GM19035 (cell line): Measurements from ENCODE around the gene DNAJC7.
A peak's percentile ranks its signal among the peaks of the same experiment; 100 is the strongest.
"Not testable (repeated sequence)": the region's sequence is repeated elsewhere in the genome, so short reads cannot be mapped to it uniquely, and the experiment has no call there.

Source experiments
- ATAC-seq: cut with Tn5 transposase; IDR thresholded peaks from one replicate; pipeline ENCODE4 v1.9.1; 2021; ENCODE audit not compliant: unreplicated experiment

DNAJC7 gene

DNA sequence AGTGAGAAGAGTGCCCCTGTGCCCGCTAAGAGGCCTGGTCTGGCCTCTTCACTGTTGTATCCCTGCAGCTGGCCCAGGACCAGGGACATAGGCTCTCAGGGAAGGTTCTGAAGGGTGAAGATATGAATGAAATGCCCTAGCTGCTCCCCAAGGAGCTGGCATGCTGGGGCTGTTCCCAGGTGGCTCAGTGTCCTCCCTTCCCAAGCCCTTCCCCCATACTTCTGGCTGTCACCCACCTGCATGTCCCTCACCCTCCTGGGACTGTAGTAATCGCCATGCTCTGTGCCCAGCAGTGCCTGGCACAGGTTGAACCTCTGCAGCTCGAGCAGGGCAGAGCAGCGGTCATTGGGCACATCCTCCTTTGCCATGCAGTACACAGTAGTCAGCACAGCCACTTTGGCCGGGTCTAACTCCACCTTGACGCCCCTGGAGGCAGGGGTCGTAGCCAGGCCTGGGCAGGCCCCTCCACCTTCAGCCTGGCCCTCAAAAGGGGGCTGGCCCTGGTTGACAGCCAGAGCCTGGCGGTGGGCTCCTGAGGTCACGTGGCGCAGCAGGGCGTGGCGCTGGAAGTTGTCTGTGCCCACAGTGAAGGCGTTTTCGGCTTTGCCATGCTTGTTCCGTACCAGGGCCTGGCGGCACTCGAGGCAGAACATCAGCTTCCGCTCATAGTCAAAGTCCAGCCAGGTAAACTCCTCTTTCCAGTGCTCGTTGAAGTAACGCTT, 25.5 kb upstream of the DNAJC7 start:
- no peak for ATAC-seq

DNA sequence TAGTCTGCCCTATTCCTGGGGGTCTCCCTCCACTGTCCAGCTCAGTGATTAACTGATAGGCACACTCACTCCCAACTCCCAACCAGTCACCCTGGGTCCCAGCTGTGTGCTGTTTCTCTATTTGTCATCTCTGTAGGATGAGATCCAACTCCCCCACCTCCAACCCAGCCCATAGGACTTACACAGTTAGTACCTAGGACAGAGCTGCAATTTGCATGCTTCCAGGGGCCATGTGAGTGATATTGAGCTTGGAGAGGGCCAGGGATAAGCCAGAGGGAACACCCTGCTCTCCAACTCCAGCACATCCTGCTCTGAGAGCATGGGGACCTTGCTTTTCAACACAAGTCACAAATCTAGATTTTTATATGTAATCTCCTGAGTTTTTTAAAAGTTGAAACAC, 24.4 kb upstream of the DNAJC7 start:
- no peak for ATAC-seq

GRCh38 chr17:42040818-42041217, 23.6 kb upstream of the DNAJC7 start:
- ATAC-seq, result no peak

- ATAC-seq, result no peak
Observed at GRCh38 chr17:42039794-42040763, 22.8 kb upstream of the DNAJC7 start.

DNA sequence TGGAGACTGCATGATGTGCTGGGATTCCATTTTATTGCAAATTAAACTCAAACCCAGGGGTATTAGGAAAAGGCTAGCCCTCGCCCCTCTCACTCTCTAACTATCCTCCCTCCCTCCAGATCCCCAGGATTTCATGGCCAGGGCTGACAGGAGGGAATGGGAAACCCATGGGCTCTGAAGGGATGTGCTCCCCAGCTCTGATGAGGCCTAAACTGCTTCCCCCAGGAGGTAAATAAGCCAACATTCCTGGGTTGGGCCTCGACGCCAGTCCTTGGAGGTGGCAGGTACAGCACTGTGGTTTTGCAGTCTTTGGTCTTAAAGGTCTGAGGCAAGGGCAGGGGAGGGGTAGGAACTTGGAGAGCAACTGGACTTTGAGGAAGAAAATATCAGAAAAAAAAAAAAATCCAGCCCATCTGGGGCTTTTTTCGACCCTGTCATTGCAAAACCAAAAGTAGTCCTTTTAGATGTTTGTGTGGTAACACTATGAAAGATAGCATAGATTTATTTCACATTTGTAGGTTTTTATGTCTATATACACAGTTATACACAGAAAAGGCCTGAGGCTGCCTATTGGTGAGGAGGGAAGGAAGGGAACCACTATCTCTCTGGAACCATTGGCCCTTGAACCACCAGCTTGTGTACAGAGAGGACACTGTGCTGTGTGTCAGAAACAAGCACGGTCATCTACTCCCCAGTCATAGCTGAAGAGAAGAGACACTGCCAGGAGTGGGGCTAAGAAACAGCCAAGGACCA, 21.2 kb upstream of the DNAJC7 start:
- no peak for ATAC-seq

GRCh38 chr17:42034059-42034458, 16.8 kb upstream of the DNAJC7 start:
- no peak for ATAC-seq

GRCh38 chr17:42031584-42031983, 14.3 kb upstream of the DNAJC7 start:
- ATAC-seq, result no peak

GRCh38 chr17:42028791-42029127, 11.5 kb upstream of the DNAJC7 start:
- ATAC-seq, result no peak

DNA sequence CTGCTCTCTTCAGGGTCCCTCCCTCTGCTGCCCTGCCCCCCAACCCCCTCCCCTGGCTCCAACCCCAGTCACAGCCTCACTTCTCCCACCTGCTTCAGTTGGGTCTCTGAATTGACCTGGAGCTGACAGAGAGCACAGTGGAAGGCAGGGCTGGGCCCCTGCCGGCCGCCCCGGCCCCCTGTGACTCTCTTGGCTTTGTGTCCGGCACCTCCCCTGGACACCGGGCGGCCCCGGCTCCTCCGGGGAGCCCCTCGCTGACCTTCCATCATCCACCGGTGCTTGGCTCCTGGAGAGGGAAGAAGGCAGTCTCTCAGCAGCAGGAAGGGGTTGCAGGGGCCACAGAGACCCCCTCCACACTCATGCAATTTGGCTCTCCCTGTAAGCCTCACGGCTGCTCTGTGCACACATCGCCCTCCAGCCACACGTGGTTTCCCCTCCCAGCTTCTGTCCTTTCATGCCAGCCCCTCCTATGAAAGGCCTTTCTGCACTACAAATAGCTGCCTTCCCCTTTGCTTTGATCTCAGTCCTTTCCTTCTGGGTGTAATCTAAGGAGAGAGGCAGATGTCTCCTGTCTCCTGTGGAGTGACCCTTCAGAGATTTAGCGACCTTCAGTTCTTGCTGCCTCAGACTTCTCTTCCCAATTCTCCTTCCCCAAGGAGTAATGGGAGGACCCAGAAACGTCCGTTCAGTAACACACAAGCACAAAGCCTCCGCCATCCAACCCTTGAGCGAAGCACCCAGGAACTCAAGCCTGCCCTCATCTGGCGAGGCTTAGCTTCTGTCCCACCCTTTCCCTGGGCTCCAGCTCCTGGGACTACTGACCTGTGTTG, 10.9 kb upstream of the DNAJC7 start:
- ATAC-seq, result no peak

DNA sequence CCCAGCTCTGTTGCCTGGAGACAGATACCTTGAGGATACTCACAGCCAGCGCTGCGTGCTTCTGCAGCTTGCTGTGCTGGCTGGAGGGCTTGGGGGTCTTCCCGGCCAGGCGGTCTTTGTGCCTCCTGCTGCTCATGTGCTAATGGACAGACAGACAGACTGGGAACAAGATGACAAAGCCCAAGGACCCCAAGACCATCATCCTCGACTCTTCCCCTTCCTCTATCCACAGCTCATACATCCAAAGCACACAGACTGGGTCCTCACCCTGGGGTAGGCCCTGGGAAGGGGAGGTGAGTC, 10.3 kb upstream of the DNAJC7 start:
- ATAC-seq, result no peak

DNA sequence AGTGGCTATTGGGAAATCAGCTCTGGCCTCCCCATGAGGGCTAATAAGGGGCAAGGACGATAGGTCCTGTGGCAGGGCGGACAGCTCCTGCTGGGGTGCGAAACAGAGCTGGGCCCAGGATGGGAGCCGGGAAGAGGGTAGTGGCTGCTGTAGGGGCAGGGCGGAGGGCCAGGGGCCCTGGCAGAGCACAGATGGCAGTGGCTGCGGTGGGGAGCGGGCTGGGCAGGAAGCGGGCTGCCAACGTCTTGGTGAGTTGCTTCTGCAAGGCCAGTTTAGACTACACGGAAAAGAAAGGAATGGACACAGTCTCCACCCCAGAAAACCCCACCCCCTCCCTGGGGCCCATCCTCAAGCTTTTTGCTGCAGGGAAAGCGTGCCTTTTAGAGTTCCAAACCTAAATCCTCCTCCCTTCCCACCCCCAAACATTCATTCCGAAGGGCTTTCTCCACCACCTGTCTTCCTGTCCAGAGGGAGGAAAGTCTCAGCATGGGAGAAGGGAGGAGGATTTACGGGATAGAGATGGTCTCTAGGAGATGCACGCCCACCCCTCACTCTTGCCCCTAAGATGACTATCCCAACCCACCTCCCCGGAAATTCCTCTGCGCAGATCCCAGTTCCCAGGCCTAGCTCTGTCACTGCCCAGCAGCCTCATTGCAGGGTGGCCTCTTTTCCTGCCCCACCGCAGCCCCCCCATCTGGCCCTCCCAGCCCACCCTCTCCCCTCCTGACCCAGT, 9.8 kb upstream of the DNAJC7 start:
- ATAC-seq, result no peak

DNA sequence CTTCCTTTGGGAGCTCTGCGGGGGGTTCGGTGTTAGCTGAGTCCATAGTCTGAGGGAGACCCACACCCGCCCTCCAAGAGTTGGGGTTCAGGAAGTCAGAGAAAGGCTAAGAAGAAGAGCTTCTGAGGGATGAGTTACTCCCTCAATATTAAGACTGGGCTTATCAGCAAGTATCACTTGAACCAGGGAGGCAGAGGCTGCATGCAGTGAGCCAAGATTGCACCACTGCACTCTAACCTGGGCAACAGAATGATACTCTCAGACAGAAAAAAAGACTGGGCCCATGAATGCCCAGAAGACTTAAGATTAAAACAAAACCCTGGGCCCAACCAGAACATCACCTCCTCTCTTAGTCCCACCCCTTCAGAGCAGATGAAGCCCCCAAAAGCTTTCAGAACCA, 8.7 kb upstream of the DNAJC7 start:
- no peak for ATAC-seq

- ATAC-seq, result no peak
Observed at GRCh38 chr17:42025191-42025579, 7.9 kb upstream of the DNAJC7 start.

DNA sequence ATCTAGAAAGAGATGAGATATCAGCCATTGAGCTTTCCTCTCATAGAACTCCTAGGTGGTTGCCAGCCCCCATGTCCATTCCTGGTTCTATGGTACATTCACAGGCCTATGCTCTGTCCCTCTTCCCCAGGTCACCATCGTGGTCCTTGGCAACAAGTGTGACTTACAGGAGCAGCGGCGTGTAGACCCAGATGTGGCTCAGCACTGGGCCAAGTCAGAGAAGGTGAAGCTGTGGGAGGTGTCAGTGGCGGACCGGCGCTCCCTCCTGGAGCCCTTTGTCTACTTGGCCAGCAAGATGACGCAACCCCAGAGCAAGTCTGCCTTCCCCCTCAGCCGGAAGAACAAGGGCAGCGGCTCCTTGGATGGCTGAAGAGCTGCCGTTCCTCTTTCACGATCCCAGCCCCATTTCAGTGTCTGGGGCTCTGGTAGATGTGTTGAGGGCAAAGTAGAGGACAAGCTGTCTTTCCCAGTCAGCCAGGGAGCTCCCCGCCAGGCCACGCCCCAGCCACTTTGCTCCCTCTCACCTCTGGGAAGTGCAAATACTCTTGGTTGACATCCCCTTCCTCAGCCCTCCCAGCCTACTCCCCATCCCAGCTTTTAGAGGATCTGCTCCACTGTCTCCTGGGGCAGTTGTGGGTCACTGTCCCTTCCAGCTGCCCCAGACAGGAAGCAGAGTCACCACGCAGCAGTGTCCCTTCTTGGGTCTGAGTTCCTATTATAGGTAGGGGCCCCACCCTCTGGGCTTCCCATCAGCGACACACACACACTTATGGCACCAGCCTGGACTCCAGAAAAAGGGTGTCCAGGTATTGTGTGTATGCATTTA, 6.5 kb upstream of the DNAJC7 start:
- no peak for ATAC-seq

- ATAC-seq, result not testable (repeated sequence)
Observed at GRCh38 chr17:42020845-42021244, 3.6 kb upstream of the DNAJC7 start.

DNA sequence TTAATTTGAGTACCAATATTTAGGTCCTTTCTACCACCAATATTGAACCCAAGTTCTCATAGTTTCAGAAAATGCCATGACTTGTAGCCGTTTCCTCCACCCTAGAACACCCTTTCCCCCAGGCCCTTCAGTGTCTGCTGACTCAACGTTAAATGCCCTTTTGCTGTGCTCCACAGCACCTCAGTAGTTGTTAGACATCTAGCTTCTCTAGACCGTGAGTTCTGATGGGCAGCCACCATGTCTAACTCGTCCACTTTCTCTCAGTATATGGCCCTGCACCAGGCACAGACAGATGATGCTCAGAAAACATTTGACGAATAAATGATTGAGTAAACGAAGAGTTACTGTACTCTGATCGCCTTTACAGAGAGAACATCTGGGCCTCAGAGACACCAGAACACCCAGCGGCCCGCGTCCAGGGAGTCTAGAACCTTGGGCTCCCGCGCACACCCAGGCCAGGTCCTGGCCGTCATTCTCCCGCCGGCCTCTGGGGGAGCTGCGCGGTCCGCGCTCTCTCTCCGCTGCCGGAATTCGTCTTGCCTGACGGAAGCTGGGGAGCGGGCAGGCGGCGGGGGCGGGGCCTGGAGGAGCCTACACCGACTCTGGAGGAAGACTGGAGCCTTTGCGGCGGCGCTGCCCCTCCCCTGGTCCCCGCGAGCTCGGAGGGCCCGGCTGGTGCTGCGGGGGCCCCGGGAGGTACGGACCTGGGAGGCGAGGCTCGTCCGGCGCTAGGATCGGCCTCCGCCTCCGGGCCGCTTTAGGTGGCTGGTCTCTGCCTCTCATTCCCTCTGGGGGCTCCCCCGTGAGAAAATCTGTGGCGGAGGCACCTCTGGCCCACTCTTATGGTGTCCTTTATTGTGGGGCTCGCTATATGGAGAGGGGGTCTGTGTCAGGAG, 2.5 kb upstream of the DNAJC7 start, which contains the start of gene NKIRAS2:
Gene NKIRAS2 (plus strand): TSS at position 582 of the 896 bp plus-strand sequence. CDS start 1,488 bp downstream, outside the sequence.
- peak; percentile 57 for ATAC-seq

- no peak for ATAC-seq
Observed at GRCh38 chr17:42018988-42019387, 1.7 kb upstream of the DNAJC7 start.

DNA sequence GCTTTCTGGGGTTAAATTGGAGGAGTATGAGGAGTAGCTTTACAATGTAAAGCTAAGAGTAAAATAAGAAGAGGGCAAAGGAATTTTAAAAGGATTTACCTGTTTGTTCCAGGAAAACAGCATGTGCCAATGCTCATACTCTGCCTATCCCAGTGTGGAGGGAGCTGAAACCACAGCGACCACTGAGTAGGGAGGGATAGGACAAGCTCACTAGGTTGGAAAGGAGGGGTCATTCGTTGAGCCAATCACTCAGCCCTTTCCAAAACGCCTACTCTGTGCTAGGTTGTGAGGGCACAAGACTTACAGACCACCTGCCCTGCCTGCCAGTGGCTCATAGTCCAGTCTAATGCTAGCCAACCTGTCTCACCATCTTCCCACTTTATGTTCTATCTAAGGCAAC, 1.1 kb upstream of the DNAJC7 start:
- ATAC-seq, result no peak
